HG03575 (cell line): ENCODE data around the gene EIF4A2.

Experiments
- ATAC-seq: cut with Tn5 transposase; IDR thresholded peaks from one replicate; pipeline ENCODE4 v1.9.1; 2021; ENCODE audit not compliant: unreplicated experiment, insufficient number of reproducible peaks, low FRiP score; ENCODE audit errors: extremely low read depth

EIF4A2 gene

DNA sequence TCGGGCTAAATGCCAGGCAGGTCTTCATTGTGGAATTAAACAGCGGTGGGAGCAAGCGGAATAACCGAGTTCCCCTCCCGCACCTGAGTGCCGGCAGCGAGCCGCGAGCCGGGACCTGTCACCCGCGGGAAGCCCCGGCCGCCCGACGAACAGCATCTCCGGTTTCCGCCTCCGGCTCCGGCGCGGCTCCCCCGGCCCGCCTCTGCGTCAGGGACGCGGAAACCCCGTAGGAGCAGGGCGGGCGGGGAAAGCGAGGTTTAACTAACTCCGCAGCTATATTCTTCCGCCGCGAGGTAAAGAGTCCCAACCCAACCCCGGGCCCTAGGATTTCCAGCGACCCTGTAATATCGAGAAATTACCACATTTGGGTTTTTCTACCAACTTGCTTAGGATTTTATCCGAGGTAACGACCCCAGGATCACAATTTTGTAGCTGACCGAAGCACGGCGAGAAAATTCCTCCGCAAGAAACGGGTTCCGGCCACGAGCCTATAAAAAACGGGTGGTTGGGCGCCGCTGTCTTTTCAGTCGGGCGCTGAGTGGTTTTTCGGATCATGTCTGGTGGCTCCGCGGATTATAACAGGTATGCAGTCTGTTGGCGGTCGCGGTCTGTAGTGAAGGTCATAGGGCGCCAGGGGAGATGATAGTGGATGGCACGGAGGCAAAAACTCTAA lies at the start of gene EIF4A2:
Gene EIF4A2 (plus strand): TSS at position 520 of the 673 bp plus-strand sequence. CDS start 34 bp downstream, at position 554.
- ATAC-seq, result no peak

DNA sequence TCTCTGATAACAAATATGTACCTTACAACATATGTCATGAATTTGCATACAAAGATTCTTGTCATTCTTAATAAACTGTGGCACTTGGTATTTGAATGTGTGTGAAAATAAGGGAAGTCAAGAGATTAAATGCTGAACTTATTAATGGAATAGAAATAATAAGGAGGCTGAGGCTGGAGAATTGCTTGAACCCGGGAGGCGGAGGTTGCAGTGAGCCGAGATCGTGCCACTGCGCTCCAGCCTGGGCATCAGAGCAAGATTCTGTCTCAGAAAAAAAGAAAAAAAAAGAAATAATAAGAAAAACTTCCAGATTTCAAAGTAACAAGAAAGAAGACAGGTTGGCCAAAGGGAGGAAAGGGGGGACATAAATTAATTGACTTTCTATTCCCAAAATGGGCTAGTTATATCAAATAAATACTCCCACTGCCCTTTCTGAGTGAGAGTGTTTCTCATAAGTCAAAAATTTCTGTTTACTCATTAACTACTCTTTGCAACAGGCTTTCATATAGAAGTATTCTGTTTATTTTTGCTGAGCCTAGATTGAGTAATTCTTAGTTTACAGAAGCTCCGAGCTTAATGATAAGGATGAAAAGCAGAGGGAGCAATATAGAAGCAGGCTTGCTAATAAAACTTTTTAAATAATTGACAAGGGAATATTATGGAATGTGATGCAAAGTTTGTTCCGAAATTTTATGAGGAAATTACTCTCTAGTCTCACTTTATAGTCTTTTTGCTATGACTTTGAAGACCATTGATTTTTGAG lies 40.6 kb upstream of the EIF4A2 start:
- no peak for ATAC-seq

DNA sequence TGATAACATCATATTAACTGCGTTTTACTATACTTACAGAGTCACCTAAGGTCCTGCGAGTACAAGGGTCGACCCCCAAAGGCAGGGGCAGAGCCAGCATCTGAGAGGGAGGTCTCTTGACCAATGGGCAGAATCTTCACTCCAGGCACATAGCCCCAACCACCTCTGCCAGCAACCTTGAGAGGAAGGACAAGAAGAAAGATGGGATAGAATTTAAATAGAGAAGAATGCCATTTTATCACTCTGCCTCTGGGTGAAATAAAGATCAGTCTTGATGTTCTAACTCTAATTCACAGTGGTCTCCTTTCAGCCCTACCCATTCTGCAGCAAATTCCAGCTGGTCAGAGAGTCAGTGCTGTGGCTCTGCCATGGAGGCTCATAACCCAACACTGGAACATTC lies 39.7 kb upstream of the EIF4A2 start:
- ATAC-seq, result no peak

GRCh38 chr3:186746008-186746407 lies 37.4 kb upstream of the EIF4A2 start:
- ATAC-seq, result no peak

DNA sequence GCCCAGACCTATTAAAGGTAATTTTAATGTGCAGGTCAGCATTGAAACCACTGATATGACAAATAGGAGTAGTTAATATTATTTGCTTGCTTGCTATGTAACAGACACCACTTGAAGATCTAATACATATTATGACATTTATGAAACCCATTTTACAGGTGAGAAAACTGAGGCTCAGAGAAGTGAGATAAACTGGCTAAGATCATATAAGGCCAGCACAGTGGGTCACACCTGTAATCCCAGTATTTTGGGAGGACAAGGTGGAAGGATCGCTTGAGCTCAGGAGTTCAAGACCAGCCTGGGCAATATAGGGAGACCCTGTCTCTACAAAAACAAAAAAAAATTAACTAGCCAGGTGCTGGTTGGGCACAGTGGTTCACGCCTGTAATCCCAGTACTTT lies 33.1 kb upstream of the EIF4A2 start:
- no peak for ATAC-seq

GRCh38 chr3:186751480-186751879 lies 31.9 kb upstream of the EIF4A2 start:
- ATAC-seq, result no peak

GRCh38 chr3:186754006-186754405 lies 29.4 kb upstream of the EIF4A2 start:
- ATAC-seq, result no peak

- ATAC-seq, result no peak
Measured at GRCh38 chr3:186754871-186755270, 28.5 kb upstream of the EIF4A2 start.

GRCh38 chr3:186757214-186757613 lies 26.2 kb upstream of the EIF4A2 start:
- no peak for ATAC-seq

GRCh38 chr3:186757686-186758220 lies 25.6 kb upstream of the EIF4A2 start:
- no peak for ATAC-seq

DNA sequence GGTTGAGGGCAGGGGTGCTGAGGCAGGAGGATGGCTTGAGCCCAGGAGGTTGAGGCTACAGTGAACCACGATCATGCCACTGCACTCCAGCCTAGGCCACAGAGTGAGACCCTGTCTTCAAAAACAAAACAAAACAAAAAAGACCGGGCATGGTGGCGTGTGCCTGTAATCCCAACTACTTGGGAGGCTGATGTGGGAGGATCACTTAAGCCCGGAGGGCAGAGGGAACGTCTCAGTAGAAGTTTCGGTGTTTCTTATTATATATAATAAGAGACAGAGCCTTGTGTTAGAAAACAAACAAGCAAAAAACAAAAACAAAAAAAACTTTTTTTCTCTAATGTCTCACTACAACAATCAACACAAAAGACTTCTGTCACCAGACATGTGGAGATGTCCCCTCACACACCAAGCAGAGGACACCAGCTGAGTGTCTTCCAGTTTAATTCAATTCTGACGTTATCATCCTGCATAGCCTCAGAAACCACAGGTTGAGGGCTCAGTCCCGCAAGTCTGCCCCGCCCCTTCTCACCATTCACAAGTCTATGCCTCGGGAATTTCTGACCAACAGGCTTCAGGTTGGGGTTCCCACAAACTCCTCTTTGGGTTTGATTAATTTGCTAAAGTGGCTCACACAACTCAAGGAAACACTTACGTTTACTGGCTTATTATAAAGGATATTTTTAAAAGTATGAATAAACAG lies 24.0 kb upstream of the EIF4A2 start:
- no peak for ATAC-seq

DNA sequence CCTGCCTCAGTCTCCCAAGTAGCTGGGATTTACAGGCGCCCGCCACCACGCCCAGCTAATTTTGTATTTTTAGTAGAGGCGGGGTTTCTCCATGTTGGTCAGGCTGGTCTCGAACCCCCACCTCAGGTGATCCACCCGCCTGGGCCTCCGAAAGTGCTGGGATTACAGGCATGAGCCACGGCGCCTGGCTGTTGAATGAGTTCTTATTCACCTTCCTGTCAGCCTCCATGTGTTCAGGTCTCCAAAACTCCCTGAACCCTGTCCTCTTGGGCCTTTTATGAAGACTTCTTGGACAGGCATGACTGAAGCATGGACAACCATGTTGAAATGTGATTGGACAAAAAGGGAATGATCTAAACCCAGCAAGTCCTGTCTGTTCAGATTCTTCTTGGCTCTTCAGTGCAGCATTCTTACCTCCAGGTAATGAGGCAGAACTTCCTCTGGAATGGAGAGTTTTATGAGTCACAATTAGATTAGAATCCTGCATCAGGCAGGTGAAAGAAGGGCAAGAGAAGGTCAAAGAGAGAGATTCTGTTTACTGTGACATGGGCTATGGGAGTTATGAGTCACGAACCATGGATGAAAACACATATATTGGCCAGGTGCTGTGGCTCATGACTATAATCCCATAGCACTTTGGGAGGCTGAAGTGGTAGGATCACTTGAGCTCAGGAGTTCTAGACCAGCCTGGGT lies 23.1 kb upstream of the EIF4A2 start:
- no peak for ATAC-seq

DNA sequence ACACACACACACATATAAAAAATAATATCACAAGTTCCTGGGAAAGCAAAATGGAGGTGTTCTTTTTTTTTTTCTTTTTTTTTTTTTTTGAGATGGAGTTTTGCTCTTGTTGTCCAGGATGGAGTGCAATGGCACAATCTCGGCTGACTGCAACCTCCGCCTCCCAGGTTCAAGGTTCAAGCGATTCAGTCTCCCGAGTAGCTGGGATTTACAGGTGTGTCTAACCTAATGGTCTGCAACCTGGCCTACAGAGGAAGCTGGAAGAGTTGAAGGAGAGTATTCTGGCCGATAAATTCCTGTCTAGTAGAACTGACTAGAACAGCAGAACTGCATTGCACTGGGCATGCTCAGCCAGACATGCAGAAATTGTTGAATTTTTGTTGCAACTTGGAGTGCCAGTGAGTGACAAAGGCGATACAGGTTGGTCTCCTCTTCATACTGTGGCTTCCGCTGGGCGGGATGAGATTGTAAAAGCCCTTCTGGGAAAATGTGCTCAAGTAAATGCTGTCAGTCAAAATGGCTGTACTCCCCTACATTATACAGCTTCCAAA lies 22.4 kb upstream of the EIF4A2 start:
- ATAC-seq, result no peak

DNA sequence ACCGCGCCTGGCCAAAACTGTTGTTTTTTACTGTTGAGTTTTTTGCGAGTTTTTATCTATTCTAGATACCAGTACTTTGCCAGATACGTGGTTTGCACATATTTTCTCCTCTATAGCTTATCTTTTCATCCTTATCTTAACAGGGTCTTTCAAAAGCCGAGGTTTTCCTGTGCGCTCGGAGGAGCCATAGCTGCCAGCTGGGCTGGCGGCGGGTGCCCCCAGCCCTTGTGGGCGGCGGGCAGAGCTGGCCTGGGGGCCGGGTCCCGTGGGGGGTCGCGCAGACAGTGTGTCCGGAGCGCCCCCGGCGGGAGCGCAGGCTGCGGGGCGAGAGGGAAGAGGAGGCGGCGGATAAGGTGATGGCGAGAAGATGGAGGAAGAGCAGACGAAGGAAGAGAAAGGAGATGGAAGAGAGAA lies 11.1 kb upstream of the EIF4A2 start:
- ATAC-seq, result no peak

DNA sequence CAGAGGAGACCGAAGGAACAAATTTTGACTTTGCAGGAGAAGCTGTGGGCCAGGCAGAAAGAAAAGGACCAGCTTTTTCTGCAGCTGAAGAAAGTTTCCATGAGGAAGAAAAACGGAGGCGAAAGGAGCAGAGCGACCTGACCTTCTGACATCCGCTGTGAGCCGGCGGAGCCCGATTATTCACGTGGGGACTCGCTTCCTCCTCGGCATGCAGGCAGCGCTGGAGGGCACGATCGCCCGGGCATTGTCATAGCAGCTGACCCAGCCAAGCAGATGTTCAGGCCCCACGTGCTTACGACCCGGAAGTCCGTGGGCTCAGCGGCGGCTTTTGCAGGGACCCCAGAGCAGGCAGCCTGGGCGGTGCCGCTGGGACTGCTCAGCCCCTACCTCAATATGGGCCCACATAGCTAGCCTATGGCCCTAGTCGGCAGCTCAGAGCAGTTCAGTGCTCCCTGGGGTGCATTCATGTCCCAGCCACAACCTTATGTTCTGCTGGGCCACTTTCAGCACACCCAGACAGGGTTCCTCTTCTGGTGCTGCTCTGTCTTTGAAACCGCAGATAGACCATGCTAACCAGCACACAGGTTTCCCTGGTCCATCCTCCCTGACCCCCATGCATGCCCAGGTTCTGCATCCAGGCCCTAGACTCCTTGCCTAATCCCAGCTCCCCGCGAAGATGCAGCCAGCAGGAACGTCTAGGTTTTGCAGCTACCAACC lies 10.5 kb upstream of the EIF4A2 start:
- no peak for ATAC-seq

DNA sequence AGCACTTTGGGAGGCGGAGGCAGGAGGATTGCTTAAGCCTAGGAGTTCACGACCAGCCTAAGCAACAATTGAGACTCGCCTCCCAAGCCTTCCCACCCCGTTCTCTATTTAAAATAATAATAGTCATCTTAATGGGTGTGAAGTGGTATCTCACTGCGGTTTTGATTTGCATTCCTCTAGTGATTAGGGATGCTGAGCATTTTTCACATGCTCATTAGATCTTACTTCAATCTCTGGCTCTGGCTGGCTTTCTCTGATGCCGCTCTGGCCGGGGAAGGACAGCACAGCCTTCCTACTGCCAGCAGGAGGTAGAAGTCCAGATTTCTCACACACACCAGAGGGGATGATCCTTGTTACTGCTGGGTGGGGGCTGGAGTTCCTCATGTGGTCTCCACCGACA lies 7.4 kb upstream of the EIF4A2 start:
- ATAC-seq, result no peak

DNA sequence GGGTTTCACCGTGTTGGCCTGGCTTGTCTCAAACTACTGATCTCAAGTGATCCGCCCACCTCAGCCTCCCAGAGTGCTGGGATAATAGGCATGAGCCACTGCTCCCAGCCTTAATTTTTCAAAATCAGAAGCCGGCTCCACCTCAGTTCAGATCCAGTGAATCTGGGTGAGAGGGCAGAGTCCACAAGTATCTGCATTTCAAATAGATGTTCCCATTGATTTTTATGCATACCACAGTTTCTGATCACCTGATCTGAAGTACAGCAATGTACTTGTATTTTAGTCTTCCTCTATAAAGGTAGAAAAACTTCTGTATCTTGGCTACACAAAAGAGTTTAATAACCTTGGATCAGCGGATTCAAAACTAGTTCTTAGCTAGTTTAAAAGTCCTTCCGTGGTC lies 4.2 kb upstream of the EIF4A2 start:
- no peak for ATAC-seq

DNA sequence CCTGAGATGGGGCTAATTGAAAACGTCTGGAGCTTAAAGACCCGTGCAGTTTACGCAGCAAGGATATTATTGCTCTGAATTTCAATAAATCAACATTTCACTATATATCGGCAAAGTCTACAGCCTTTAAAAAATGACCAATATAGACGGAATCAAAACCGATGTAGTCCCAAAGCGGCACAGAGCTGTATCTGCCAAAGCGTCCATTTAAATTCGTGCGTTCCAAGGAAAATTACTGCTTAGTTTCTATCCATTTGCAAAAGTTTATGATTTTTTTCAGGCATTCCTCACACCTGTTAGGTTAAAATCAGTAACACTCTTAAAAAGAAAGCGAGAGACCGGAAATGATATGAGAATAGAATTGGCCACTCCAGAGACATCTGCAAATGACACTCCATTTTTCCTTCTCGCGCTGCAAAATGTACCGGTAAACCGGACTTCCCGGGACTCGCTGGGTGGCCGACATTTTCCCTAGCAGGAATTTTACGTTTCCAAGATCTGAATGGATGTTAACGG lies 777 bp upstream of the EIF4A2 start:
- ATAC-seq, result no peak
